Measurements from ENCODE around the gene CENPX. TPM values are rescaled to one million over a fixed set of nuclear protein-coding genes. Genes with fewer than 3 reads are reported as not detected.

Gene CENPX
- total and polyA plus RNA-seq, 2 of the 13 experiments (the other 11 are each of a cell fraction or from before 2014, with no cell fraction given), result 92.7 to 170 TPM

- Histone ChIP-seq H3K27me3 (ENCODE audit: control insufficient read depth in 1 of 2, insufficient read depth in 2 of 2, low read length in 2 of 2) (no peaks in the 10 kb centered on the region; a peak in 2 of 5 replicates), H3K36me3 (replicated peaks in 1 of 2; ENCODE audit: control insufficient read depth in 1 of 2, insufficient read depth in 2 of 2, low read length in 2 of 2) (peaks cover 23 to 45% of the 10 kb centered on the region in 2 experiments), H3K4me2 (ENCODE audit: low read depth, low read length) (peak overlapping the region; percentile 92), H3K9me3 (ENCODE audit: low read length) (no peaks in the 10 kb centered on the region), H2AFZ (ENCODE audit: low read length) (no peak overlapping the region), H3K79me2 (ENCODE audit: insufficient read depth, low read length) (peaks cover 37% of the 10 kb centered on the region), H3K27ac (ENCODE audit: extremely low read length, insufficient read depth, low read length) (peak overlapping the region; percentile 64), H3K4me3 (replicated peaks in 1 of 3; ENCODE audit: insufficient read depth in 1 of 3, low read depth in 2 of 3, low read length in 3 of 3) (peak overlapping the region; percentile 76 to 99 (median 95)), H3K4me1 (ENCODE audit: insufficient read depth, low read length) (peaks cover 57% of the 10 kb centered on the region), H4K20me1 (ENCODE audit: insufficient read depth, low read length) (no peaks in the 10 kb centered on the region; the same call in 1 of the 2 replicates), H3K9ac (ENCODE audit: insufficient read depth, low read depth, low read length) (peak overlapping the region; percentile 94)
- 7% methylated on average over 7 of the region's 19 CpGs for WGBS (ENCODE audit: low lambda C conversion rate)
- POLR2A ChIA-PET, result interaction anchor here (0.7 to 3.4 kb wide), 4 partner anchors 9 to 324 kb away, joined by 3 to 33 read pairs (median 3); partner anchors contain the start of gene DCXR
- DNase-seq (ENCODE audit: low spot score) (no peak), FAIRE-seq (no peak), ATAC-seq (no peak)
- no TSS peak for BruUV-seq (replicated peaks)
- CTCF ChIA-PET (ENCODE audit: low intra/inter-chr PET ratio, low total read pairs), result no interaction called here
- in situ Hi-C loops (cut with HindIII; ENCODE audit: extremely low pct_ligation_motif_present, low pct_unique_long_range_greater_than_20kb), result no loop called here
- intact Hi-C loops (cut with micrococcal nuclease; ENCODE audit: unreplicated experiment), result loop anchor here (5.0 kb wide), 1 partner anchor 45 kb away; the partner anchor contains the start of gene FASN
- TF ChIP-seq SNAPC4 (CRISPR knock-in tag; IDR thresholded peaks at IDR 0.05), result 0 out of 2 replicates have a peak, but pooled peaks have one; percentile 55
- TF ChIP-seq KDM5A (IDR thresholded peaks at IDR 0.05; ENCODE audit: borderline replicate concordance, low read length), result 0 out of 2 replicates have a peak, but pooled peaks have one; percentile 6
- TF ChIP-seq ZMYM3 (CRISPR knock-in tag; IDR thresholded peaks at IDR 0.05), result no peak
- TF ChIP-seq CHD4 (IDR thresholded peaks at IDR 0.05; ENCODE audit: borderline replicate concordance, low read length), result no peak
- 0 out of 2 replicates have a peak, but pooled peaks have one; percentile 1 for TF ChIP-seq ZNF563 (CRISPR knock-in tag; IDR thresholded peaks at IDR 0.05)
These were observed 30.0 kb upstream of the CENPX start for GRCh38 chr17:82052638-82053059.

Measured in HepG2 (cell line).